ENCODE data around the gene ICOS. TPM values are rescaled to one million over a fixed set of nuclear protein-coding genes. Genes with fewer than 3 reads are reported as not detected.

ICOS gene
- total and polyA plus RNA-seq, 4 donors, result 0.49 to 3.1 (median 0.76) TPM

- TF ChIP-seq CTCF (IDR thresholded peaks at IDR 0.05; ENCODE audit: control extremely low read depth, extremely low read depth), result peak; percentile 37
- H3K27ac ChIP-seq (ENCODE audit: low read depth in 1 of 2, low read length in 1 of 2), result no peak overlapping the region
- peaks cover 0 to 17% (median 6%) of the 10 kb centered on the region in 5 donors for H3K4me1 ChIP-seq (ENCODE audit: control insufficient read depth in 5 of 5, insufficient read depth in 5 of 5, low read length in 5 of 5)
- WGBS, 2 donors, result 17 to 18% methylated on average over 8 of the region's 8 CpGs
- peak overlapping the region in 1 of 2 donors; percentile 79 for H3K9ac ChIP-seq (ENCODE audit: insufficient read depth in 1 of 2, low read length in 2 of 2)
- ATAC-seq (ENCODE audit: insufficient read depth, low FRiP score), result peak; percentile 62
- no peak overlapping the region for H3K4me3 ChIP-seq
- H3K36me3 ChIP-seq (ENCODE audit: control insufficient read depth in 4 of 4, insufficient read depth in 4 of 4, low read length in 4 of 4), result no peaks in the 10 kb centered on the region
- no peaks in the 10 kb centered on the region for H3K27me3 ChIP-seq (ENCODE audit: control insufficient read depth in 3 of 3, insufficient read depth in 3 of 3, low read length in 2 of 3)
- no peaks in the 10 kb centered on the region for H3K9me3 ChIP-seq (ENCODE audit: control insufficient read depth in 4 of 4, insufficient read depth in 3 of 4, low read length in 3 of 4)
- DNase-seq, result peak; percentile 66 to 94 (median 91)
Observed at GRCh38 chr2:203909261-203909967, 27.1 kb upstream of the ICOS start.

GRCh38 chr2:203909974-203910373 lies 26.6 kb upstream of the ICOS start:
- Histone ChIP-seq H3K27ac (ENCODE audit: low read depth in 1 of 2, low read length in 1 of 2) (no peak overlapping the region), H3K9ac (ENCODE audit: insufficient read depth in 1 of 2, low read length in 2 of 2) (peak overlapping the region in 1 of 2 donors; percentile 52), H3K36me3 (ENCODE audit: control insufficient read depth in 4 of 4, insufficient read depth in 4 of 4, low read length in 4 of 4) (no peaks in the 10 kb centered on the region), H3K4me1 (ENCODE audit: control insufficient read depth in 5 of 5, insufficient read depth in 5 of 5, low read length in 5 of 5) (peaks cover 0 to 23% (median 6%) of the 10 kb centered on the region in 5 donors), H3K27me3 (ENCODE audit: control insufficient read depth in 3 of 3, insufficient read depth in 3 of 3, low read length in 2 of 3) (no peaks in the 10 kb centered on the region), H3K9me3 (ENCODE audit: control insufficient read depth in 4 of 4, insufficient read depth in 3 of 4, low read length in 3 of 4) (no peaks in the 10 kb centered on the region), H3K4me3 (no peak overlapping the region)
- TF ChIP-seq CTCF (IDR thresholded peaks at IDR 0.05; ENCODE audit: control extremely low read depth, extremely low read depth), result no peak
- ATAC-seq (ENCODE audit: insufficient read depth, low FRiP score), result no peak
- peak in 1 of 3 donors; percentile 37 for DNase-seq
- 57 to 72% methylated on average over 5 of the region's 5 CpGs for WGBS, 2 donors

- H3K36me3 ChIP-seq (ENCODE audit: control insufficient read depth in 4 of 4, insufficient read depth in 4 of 4, low read length in 4 of 4), result no peaks in the 10 kb centered on the region
- no peak overlapping the region for H3K27ac ChIP-seq (ENCODE audit: low read depth in 1 of 2, low read length in 1 of 2)
- no peaks in the 10 kb centered on the region for H3K27me3 ChIP-seq (ENCODE audit: control insufficient read depth in 3 of 3, insufficient read depth in 3 of 3, low read length in 2 of 3)
- WGBS, 2 donors, result 83 to 84% methylated on average over 8 of the region's 8 CpGs
- no peak for ATAC-seq (ENCODE audit: insufficient read depth, low FRiP score)
- no peak overlapping the region for H3K9ac ChIP-seq (ENCODE audit: insufficient read depth in 1 of 2, low read length in 2 of 2)
- no peak for DNase-seq
- no peaks in the 10 kb centered on the region for H3K9me3 ChIP-seq (ENCODE audit: control insufficient read depth in 4 of 4, insufficient read depth in 3 of 4, low read length in 3 of 4)
- TF ChIP-seq CTCF (IDR thresholded peaks at IDR 0.05; ENCODE audit: control extremely low read depth, extremely low read depth), result no peak
- H3K4me1 ChIP-seq (ENCODE audit: control insufficient read depth in 5 of 5, insufficient read depth in 5 of 5, low read length in 5 of 5), result peaks cover 0 to 27% (median 4%) of the 10 kb centered on the region in 5 donors
- H3K4me3 ChIP-seq, result no peak overlapping the region
Observed at GRCh38 chr2:203913947-203914346, 22.6 kb upstream of the ICOS start.
